Measurements from ENCODE around the gene AFP. TPM values are rescaled to one million over a fixed set of nuclear protein-coding genes. Genes with fewer than 3 reads are reported as not detected.

Gene AFP
- polyA plus RNA-seq, 1 donor from 2014 or later: not detected

DNA sequence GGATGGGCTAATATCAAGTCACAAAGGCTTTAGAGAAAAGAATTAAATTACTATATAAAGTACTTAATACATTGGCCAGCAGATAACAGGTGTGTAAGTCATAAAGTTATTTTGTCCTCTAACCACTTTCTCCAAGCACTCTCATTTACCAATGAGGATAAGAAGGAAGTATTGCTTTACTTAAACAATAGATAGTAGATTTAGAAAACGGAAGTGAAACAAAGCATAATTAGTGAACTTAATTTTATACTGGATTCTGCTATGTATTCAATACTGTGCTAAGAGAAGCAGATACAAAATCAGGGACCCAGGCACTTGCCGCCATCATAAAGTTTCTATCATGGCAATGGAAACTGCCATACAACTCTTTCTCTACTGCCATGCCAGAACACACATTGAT is 69.5 kb downstream of the AFP start:
- H2AFZ ChIP-seq (ENCODE audit: low read depth, low read length): no peak overlapping the region
- H3K79me2 ChIP-seq (replicated peaks; ENCODE audit: insufficient read depth, low read length): no peaks in the 10 kb centered on the region
- no peaks in the 10 kb centered on the region for H3K9me3 ChIP-seq (ENCODE audit: low read length)
- H3K9ac ChIP-seq (ENCODE audit: low read length): no peak overlapping the region
- no peak overlapping the region for H3K4me2 ChIP-seq (ENCODE audit: low read length)
- no peaks in the 10 kb centered on the region for H3K36me3 ChIP-seq (ENCODE audit: insufficient read depth, low read length)
- no peak overlapping the region for H3K27ac ChIP-seq (ENCODE audit: low read length)
- H3K4me3 ChIP-seq (ENCODE audit: low read length): no peak overlapping the region
- TF ChIP-seq SMC3 (conservative IDR thresholded peaks at IDR 0.05; ENCODE audit: poor library complexity) (no peak), RAD21 (conservative IDR thresholded peaks at IDR 0.05) (no peak), POLR2AphosphoS5 (IDR thresholded peaks at IDR 0.05) (no peak), EP300 (conservative IDR thresholded peaks at IDR 0.05; ENCODE audit: poor library complexity, severe bottlenecking) (no peak), EZH2 (IDR thresholded peaks at IDR 0.05; ENCODE audit: borderline replicate concordance, insufficient read depth, low read length, poor library complexity, severe bottlenecking) (no peak), TAF1 (IDR thresholded peaks at IDR 0.05; ENCODE audit: low read depth) (no peak), MXI1 (conservative IDR thresholded peaks at IDR 0.05; ENCODE audit: poor library complexity, severe bottlenecking) (no peak)
- TF ChIP-seq, protein P1, sequence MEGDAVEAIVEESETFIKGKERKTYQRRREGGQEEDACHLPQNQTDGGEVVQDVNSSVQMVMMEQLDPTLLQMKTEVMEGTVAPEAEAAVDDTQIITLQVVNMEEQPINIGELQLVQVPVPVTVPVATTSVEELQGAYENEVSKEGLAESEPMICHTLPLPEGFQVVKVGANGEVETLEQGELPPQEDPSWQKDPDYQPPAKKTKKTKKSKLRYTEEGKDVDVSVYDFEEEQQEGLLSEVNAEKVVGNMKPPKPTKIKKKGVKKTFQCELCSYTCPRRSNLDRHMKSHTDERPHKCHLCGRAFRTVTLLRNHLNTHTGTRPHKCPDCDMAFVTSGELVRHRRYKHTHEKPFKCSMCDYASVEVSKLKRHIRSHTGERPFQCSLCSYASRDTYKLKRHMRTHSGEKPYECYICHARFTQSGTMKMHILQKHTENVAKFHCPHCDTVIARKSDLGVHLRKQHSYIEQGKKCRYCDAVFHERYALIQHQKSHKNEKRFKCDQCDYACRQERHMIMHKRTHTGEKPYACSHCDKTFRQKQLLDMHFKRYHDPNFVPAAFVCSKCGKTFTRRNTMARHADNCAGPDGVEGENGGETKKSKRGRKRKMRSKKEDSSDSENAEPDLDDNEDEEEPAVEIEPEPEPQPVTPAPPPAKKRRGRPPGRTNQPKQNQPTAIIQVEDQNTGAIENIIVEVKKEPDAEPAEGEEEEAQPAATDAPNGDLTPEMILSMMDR (IDR thresholded peaks at IDR 0.05; ENCODE audit: poor library complexity, severe bottlenecking): no peak
- TF ChIP-seq, protein P2, sequence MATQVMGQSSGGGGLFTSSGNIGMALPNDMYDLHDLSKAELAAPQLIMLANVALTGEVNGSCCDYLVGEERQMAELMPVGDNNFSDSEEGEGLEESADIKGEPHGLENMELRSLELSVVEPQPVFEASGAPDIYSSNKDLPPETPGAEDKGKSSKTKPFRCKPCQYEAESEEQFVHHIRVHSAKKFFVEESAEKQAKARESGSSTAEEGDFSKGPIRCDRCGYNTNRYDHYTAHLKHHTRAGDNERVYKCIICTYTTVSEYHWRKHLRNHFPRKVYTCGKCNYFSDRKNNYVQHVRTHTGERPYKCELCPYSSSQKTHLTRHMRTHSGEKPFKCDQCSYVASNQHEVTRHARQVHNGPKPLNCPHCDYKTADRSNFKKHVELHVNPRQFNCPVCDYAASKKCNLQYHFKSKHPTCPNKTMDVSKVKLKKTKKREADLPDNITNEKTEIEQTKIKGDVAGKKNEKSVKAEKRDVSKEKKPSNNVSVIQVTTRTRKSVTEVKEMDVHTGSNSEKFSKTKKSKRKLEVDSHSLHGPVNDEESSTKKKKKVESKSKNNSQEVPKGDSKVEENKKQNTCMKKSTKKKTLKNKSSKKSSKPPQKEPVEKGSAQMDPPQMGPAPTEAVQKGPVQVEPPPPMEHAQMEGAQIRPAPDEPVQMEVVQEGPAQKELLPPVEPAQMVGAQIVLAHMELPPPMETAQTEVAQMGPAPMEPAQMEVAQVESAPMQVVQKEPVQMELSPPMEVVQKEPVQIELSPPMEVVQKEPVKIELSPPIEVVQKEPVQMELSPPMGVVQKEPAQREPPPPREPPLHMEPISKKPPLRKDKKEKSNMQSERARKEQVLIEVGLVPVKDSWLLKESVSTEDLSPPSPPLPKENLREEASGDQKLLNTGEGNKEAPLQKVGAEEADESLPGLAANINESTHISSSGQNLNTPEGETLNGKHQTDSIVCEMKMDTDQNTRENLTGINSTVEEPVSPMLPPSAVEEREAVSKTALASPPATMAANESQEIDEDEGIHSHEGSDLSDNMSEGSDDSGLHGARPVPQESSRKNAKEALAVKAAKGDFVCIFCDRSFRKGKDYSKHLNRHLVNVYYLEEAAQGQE (IDR thresholded peaks at IDR 0.05; ENCODE audit: borderline replicate concordance): no peak
- H3F3A ChIP-seq (ENCODE audit: insufficient read depth, low read length, poor library complexity, severe bottlenecking): no peaks in the 10 kb centered on the region
- no peaks in the 10 kb centered on the region for H4K20me1 ChIP-seq (ENCODE audit: insufficient read depth)
- no peaks in the 10 kb centered on the region for H3K27me3 ChIP-seq (ENCODE audit: insufficient read depth, low read depth, low read length)
- H3K9me2 ChIP-seq (ENCODE audit: insufficient read depth, low read length): no peaks in the 10 kb centered on the region

Other genes starting within 250 kb of the AFP start
- 30.4 and 33.0 TPM in 2 replicates for gene ANKRD17, start 177.4 kb upstream of the AFP start, polyA plus RNA-seq
- 3.4 TPM in 2 replicates for gene ALB, start 31.9 kb upstream of the AFP start, polyA plus RNA-seq
- gene AFM, start 45.5 kb downstream of the AFP start, polyA plus RNA-seq: not detected in 2 replicates
- not detected in 2 replicates for gene RASSF6, start 184.2 kb downstream of the AFP start, polyA plus RNA-seq

Measured in neural cell (in vitro differentiated cells).